GM19438 (cell line): ENCODE data around the gene SAMD4B.

Experiments
- ATAC-seq: cut with Tn5 transposase; IDR thresholded peaks from one replicate; pipeline ENCODE4 v1.9.1; 2021; ENCODE audit warnings: low read depth; ENCODE audit not compliant: unreplicated experiment

Gene SAMD4B

DNA sequence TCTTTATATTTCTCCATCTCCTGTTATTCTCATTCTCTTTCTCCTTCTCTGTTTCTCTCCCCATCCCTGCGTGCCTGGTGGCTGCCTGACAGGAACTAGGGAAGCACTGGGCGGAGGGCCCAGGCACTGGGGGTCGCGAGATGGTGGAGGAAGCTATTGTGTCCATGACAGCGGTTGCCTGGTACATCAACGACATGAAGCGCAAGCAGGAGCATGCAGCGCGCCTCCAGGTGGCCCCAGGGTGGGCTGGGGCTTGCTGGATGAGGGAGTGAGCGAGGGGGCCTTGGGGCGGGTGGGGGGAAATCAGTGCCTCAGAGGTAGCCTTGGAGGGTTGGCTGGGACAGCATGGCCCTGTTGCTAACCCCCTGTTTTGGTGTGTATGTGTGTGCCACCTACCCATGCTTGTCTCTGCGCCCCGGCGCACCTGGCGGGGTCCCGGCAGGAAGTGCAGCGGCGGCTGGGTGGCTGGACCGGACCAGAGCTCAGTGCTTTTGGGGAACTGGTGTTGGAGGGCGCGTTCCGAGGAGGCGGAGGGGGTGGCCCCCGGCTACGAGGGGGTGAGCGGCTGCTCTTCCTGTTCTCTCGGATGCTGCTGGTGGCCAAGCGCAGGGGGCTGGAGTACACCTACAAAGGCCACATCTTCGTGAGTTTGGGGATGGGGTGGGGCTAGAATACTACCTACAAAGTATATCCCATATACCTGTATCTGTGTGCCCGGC is 75.4 kb downstream of the SAMD4B start:
- ATAC-seq = no peak

DNA sequence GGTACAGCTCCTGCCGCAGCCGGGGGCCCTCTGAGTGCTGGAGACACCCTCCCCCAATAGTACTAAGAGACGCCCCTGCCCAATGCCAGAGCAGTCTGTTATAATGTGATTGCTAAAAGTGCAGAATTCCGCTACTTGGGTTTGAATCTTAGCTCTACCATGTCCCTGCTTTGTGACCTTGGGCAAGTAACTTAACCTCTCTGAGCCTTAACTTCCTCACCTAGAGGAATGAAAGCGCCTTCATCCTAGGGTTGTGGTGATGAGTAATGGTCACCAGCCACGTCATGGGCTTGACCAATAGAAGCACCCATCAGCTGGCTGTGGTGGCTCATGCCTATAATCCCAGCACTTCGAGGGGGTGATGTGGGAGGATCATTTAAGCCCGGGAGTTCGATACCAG is 76.8 kb downstream of the SAMD4B start:
- ATAC-seq = no peak

DNA sequence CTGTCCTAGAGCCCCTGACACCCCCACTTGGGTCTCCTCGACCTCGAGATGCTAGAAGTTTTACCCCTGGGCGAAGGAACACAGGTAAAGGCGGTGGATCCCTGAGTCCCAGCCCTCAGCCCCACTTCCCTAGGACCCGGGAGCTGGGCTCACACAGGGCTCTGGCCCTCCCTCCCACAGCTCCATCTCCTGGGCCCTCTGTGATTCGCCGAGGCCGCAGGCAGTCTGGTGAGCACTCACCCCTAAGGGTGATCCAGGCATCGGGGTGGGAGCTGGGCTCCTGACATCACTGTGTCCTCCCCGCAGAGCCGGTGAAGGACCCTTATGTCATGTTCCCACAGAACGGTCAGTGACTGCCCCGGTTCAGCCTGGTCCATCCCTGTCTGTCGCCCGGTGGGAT is 78.5 kb downstream of the SAMD4B start:
- ATAC-seq = no peak

DNA sequence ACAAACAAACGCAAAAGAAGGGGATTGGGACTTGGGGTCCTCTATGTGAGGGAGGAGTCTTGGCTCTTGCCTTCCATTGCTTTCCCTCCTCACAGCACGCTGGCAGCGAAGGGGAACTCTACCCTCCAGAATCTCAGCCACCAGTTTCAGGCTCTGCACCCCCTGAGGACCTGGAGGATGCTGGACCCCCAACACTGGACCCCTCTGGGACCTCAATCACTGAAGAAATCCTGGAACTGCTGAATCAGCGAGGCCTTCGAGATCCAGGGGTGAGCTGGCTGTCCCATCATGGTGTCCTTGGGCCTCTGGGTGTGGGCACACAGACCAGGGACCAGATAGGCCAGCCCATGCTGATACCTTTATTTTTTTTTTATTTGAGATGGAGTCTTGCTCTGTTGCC is 79.8 kb downstream of the SAMD4B start:
- no peak for ATAC-seq

DNA sequence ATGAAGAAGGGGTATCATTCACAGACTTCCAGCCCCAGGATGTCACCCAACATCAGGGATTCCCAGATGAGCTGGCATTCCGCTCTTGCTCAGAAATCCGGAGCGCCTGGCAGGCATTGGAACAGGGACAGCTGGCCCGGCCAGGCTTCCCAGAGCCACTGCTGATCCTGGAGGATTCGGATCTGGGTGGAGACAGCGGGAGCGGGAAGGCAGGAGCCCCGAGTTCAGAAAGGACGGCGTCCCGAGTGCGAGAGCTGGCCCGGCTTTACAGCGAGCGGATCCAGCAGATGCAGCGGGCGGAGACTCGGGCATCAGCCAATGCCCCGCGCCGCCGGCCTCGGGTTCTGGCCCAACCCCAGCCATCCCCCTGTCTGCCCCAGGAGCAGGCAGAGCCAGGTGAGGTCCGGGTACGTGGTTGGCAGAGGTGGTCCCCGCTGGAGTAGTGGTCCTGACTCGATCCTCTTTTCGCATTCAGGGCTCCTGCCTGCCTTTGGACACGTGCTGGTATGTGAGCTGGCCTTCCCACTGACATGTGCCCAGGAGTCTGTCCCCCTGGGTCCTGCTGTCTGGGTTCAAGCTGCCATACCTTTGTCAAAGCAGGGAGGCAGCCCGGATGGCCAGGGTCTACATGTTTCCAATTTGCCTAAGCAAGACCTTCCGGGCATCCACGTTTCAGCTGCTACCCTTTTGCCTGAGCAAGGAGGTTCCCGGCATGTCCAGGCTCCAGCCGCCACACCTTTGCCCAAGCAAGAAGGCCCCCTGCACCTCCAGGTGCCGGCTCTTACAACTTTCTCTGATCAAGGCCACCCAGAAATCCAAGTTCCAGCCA is 81.3 kb downstream of the SAMD4B start:
- ATAC-seq = no peak

DNA sequence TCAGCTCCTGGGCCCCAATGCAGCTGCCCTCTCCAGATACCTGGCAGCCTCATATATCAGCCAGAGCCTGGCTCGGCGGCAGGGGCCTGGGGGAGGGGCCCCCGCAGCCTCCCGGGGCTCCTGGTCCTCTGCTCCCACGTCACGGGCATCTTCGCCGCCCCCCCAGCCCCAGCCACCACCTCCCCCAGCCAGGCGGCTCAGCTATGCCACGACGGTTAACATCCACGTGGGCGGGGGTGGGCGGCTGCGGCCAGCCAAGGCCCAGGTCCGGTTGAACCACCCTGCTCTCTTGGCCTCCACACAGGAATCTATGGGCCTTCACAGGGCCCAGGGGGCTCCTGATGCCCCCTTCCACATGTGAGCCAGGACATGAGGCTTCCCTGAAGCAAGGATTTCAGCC is 82.7 kb downstream of the SAMD4B start:
- ATAC-seq = no peak

DNA sequence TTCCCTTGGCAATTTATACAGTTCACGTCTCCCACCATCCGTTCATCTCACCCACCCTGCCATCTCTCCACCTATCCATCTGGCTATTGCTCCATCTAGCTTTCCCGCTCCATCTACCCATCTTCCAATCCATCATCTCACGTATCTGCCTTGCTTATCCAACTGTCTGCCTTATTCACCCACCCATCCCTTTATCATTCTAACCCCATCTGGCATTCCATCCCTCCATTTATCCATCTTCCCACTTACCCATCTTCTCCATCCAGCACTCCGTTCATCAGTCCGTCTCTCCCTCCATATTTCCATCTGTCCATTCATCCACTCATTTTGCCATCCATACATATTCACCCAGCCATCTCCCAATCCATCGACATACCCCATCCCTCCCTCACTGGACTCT is 83.5 kb downstream of the SAMD4B start:
- ATAC-seq = no peak

DNA sequence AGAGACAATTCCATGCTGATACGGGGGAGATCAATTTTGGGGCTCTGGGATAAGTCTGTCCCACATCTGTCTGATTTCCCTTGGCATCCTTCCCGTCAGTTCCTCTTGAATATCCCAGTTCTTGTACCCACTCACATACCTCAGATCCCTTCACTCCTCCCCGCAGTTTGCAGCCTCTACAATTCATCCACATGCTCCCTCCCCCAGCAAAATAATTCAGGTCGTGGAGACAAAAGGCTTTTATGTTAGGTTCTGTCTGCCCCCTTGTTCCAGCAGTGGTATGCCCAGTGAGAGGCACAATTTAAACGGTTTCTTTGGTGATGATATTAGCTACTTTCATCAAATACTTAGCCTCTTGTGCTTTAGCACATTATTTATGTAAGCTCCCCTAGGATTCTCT is 83.9 kb downstream of the SAMD4B start:
- ATAC-seq = no peak

DNA sequence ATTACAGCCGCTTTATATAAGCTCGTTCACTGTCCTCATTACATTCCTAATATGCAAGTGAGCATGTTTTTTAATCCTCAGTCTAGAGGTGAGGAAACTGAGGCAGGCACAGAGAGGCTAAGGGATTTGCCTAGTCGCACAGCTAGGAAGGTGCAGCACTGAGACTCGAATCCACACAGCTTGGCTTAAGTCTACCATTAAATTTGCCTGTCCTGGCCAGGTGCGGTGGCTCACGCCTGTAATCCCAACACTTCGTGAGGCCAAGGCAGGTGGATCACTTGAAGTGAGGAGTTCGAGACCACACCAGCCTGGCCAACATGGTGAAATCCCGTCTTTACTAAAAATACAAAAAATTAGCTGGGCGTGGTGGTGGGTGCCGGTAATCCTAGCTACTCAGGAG is 85.5 kb downstream of the SAMD4B start:
- no peak for ATAC-seq

DNA sequence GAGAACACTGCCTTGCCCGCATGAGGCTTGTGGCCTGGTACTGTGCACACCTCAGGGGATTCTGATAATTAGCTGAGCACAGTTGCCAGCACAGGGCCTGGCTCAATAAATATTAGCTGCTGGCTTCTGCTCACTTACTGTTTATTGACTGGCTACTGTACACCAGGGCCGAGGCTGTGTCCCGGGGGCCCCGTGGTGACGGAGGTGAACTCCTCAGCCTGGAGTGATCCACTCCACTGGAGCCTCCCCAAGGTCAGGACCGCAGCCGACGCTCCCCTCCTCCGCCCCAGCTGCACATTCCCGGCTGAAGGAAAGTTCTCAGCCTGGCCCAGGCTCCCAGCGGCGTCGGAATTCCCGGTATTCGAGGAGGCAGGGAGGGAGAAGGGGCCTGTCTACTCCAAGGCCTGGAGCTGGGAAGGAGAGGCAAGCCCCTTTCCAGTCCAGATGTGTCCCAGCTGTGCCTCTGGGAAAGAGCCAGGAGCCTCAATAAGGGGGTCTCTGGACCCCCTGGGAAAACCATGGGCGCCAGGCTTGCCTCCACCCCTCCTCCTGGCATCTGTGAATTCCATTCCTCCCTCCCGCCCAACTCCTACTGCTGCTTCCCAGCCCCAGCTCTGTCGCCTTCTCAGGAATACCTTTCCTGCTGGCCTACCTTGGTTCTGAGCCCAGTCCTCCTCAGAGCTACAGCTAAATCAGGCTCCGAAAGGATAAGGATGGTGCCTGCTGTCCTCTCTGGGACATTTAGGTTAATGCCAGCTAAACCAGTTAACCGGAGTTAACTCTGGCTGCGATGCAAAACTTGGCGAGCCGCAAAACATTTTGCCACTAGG is 86.3 kb downstream of the SAMD4B start:
- ATAC-seq = no peak

DNA sequence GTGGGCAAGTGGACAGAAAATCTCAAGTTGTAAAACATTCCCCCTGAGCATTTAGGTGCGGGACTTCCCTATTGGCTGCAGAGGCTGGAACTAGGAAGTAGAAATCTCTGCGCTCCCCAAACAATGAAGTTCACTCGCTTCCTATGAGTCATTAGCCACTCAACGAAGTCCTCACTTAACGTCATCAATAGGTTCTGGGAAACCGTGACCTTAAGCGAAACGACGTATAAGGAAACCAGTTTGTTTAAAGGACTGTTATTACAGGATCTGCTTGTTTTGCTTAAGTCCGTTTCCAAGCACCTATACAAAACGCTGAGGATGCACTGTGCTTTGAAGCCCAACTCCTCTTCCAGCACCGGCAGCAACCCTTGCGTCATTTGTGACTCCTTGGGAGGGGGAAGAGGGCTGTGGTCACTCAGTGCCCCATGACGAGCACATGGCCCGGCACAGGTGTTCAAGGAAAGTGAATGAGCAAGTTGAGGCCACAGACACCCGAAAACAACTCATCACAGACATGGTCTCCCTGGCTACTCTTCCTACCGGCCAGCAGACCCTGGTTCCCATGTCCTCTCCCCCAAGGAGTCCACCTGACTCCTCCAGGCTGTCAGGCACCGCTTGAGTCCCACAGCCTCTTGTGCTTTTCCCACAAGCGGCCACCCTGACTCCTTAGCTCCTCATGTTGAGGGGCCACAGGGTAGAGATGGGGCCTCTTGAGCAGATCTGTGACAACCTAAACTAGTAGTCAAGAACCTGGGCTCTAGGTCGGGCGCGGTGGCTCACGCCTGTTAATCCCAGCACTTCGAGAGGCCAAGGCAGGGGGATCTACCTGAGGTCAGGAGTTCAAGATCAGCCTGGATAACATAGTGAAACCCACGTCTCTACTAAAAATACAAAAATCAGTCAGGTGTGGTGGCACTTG is 88.7 kb downstream of the SAMD4B start:
- ATAC-seq = peak; percentile 50

DNA sequence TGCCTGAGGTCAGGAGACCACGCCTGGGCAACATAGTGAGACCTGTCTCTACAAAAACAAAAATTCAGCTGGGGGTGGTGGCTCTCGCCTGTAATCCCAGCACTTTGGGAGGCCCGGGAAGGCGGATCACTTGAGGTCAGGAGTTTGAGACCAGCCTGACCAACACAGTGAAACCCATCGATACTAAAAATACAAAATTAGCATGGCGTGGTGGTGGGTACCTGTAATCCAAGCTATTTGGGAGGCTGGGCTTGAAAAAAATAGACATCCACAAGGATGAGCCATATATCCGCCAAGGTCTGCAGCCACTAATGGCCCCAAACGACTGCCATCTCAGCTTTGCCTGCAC is 90.4 kb downstream of the SAMD4B start:
- no peak for ATAC-seq

DNA sequence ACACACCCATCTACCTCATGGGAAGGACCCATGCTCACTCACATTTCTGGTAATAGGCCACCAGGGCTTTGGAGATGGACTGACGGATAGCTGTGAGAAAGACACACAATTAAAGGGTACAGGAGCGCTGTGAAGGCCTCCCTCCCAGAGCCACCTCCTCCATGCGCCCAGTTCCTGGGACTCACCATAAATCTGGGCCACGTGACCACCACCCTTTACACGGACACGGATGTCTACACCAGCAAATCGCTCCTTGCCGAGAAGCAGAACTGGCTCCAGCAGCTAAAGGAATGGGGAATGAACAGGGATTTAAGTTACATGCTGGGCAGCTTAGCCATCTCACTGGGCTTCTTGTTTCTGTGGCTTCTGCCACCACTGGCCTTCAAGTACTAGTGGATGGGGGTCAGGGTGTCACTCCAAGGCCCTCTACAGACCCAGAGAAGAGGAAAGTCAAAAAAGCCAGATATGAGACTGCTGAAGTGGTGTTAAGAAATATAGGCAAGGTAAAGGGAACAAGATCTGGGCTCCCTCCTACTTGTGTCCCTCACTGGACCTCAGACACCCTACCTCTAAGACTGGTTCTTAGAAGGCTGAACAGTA is 91.4 kb downstream of the SAMD4B start:
- no peak for ATAC-seq

DNA sequence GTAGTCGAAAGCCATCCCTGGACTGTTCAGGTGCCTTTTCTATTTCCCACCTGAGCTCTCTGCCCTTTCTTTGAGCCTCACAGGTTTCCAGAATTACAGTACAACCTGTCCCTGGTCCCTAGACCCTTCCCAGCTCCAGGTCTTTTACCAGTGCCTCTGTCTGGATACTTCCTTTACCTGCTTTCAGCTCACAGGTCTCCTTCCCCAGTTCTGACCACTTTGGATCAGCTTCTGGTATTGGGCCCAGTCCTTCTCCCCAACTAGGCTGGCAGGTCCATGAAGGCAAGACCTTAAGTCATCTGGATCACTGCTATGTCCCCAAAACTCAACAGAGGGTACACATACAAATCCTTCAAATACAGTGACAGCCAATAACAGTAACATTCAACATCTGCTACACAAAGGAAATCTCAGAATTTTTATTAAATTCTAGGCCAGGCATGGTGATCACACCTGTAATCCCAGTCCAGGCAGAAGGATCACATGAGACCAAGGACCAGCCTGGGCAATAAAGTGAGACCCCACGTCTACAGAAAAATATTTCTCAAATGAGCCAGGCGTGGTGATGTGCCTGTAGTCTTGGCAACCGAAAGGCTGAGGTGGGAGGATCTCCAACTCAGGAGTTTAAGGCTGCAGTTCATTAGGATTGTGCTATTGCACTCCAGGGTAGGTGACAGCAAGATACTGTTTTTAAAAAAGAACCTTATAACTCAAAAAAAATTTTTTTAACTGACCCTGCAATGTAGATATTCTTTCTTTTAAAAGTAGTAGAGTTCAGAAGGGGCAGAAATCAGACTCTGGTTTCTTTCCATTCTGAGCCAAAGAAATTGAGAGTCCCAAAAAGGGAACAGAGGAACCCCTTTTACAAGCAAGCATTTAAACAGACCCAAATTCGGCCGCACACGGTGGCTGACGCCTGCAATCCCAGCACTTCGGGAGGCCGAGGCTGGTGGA is 92.2 kb downstream of the SAMD4B start:
- ATAC-seq = no peak
